Endothelial cell of umbilical vein (primary cell): ENCODE results near the gene NEO1. TPM values are rescaled to one million over a fixed set of nuclear protein-coding genes. Genes with fewer than 3 reads are reported as not detected.

Experiments used
- BruUV-seq: library from RNA; stranded (reverse); fragments of 400-500 nt; replicated peaks from 2 replicates; lab custom pipeline; 2021; lab: Mats Ljungman, UMichigan
- CTCF ChIA-PET: fragments of 300-600, 350-600 bp; sonication (Branson Sonifier 250); formaldehyde crosslinking; loops from one replicate; lab custom pipeline; 2021; ENCODE audit warnings: antibody characterized with exemption, inconsistent platforms; lab: Charles Lee
- POLR2A ChIA-PET: fragments of 300-600, 350-600 bp; sonication (Branson Sonifier 250); formaldehyde crosslinking; loops from one replicate; lab custom pipeline; 2021; ENCODE audit warnings: antibody characterized with exemption, inconsistent platforms; lab: Charles Lee
- DNase-seq: peaks from one replicate; pipeline ENCODE4 v3.0.0-alpha.2; 2011; ENCODE audit warnings: low read depth, low spot score
- FAIRE-seq: peaks from 2 replicates; lab custom pipeline; 2011; peaks lifted over from hg19 to GRCh38; lab: Jason Lieb, UNC
- H2AFZ ChIP-seq: 2 replicates; pipeline ENCODE4 v1.6.0; 2012; ENCODE audit warnings: low read depth, low read length, control low read depth, inconsistent platforms
- H3K27ac ChIP-seq: 2 replicates; pipeline ENCODE4 v1.5.1; 2011; ENCODE audit warnings: low read depth, mild to moderate bottlenecking, control low read depth, low read length, moderate library complexity; ENCODE audit not compliant: insufficient read depth
- H3K27me3 ChIP-seq, 2 experiments: 2 replicates each; pipeline versions ENCODE4 v1.6.0 to v1.6.1; 2011; ENCODE audit warnings: low read length in 2 of 2, mixed read lengths in 1 of 2; ENCODE audit not compliant: control insufficient read depth in 2 of 2, insufficient read depth in 2 of 2
- H3K36me3 ChIP-seq, 2 experiments: 2 replicates in 1 of 2; 3 replicates in 1 of 2; pipeline ENCODE4 v1.5.1; 2011; ENCODE audit warnings: low read length in 2 of 2, mild to moderate bottlenecking in 1 of 2, moderate library complexity in 1 of 2; ENCODE audit not compliant: control insufficient read depth in 2 of 2, insufficient read depth in 2 of 2; ENCODE audit errors: extremely low read depth in 1 of 2
- H3K4me1 ChIP-seq: 3 replicates; pipeline ENCODE4 v1.5.1; 2011; ENCODE audit warnings: mild to moderate bottlenecking, low read length; ENCODE audit not compliant: control insufficient read depth, insufficient read depth; ENCODE audit errors: extremely low read depth
- H3K4me2 ChIP-seq: 2 replicates; pipeline ENCODE4 v1.6.1; 2011; ENCODE audit warnings: low read length, control low read depth, mixed read lengths; ENCODE audit not compliant: insufficient read depth
- H3K4me3 ChIP-seq, 3 experiments: fragments of 200-600 bp in 1 of 3; sonication (generic), shearing (Covaris generic) in 1 of 3; replicated peaks in 1 of 3; 2 replicates each; pipeline ENCODE4 v1.5.1; 2011 to 2016; ENCODE audit warnings: control low read depth in 3 of 3, low read length in 3 of 3, mild to moderate bottlenecking in 2 of 3, inconsistent platforms in 1 of 3, low read depth in 1 of 3, moderate library complexity in 1 of 3; ENCODE audit not compliant: insufficient read depth in 1 of 3
- H3K79me2 ChIP-seq: 2 replicates; pipeline ENCODE4 v1.6.0; 2012; ENCODE audit warnings: low read length, inconsistent platforms; ENCODE audit not compliant: control insufficient read depth, insufficient read depth
- H3K9ac ChIP-seq: replicated peaks from 2 replicates; pipeline ENCODE3; 2011; ENCODE audit warnings: low read length, control low read depth; ENCODE audit not compliant: insufficient read depth; ENCODE audit errors: extremely low read depth
- H3K9me1 ChIP-seq: replicated peaks from 3 replicates; pipeline ENCODE4 v1.6.0; 2011; ENCODE audit warnings: mild to moderate bottlenecking, low read length; ENCODE audit not compliant: control insufficient read depth, insufficient read depth; ENCODE audit errors: extremely low read depth
- H3K9me3 ChIP-seq: replicated peaks from 2 replicates; pipeline ENCODE4 v1.5.1; 2012; ENCODE audit warnings: low read length, inconsistent platforms; ENCODE audit not compliant: control insufficient read depth, insufficient read depth
- H4K20me1 ChIP-seq: replicated peaks from 2 replicates; pipeline ENCODE3; 2011; ENCODE audit warnings: mild to moderate bottlenecking, low read length; ENCODE audit not compliant: control insufficient read depth, insufficient read depth; ENCODE audit errors: extremely low read depth
- EZH2 ChIP-seq: IDR thresholded peaks from 2 replicates; pipeline ENCODE4 v1.6.1; 2012; ENCODE audit warnings: borderline replicate concordance, low read depth, mild to moderate bottlenecking, moderate library complexity, low read length, inconsistent platforms; ENCODE audit not compliant: severe bottlenecking
- FOS ChIP-seq: IDR thresholded peaks from 2 replicates; pipeline ENCODE4 v1.6.1; 2011; ENCODE audit warnings: mild to moderate bottlenecking, low read length, moderate library complexity, borderline replicate concordance; ENCODE audit not compliant: insufficient read depth
- GATA2 ChIP-seq: IDR thresholded peaks from 2 replicates; pipeline ENCODE4 v1.7.0; 2011; ENCODE audit warnings: low read depth, mild to moderate bottlenecking, moderate library complexity, mixed read lengths, low read length; ENCODE audit not compliant: insufficient read length, insufficient read depth
- JUN ChIP-seq: IDR thresholded peaks from 2 replicates; pipeline ENCODE4 v1.6.1; 2011; ENCODE audit warnings: borderline replicate concordance, low read depth; ENCODE audit not compliant: insufficient read length, insufficient read depth
- MYC ChIP-seq: IDR thresholded peaks from one replicate; pipeline ENCODE4 v1.6.1; 2011; ENCODE audit warnings: mild to moderate bottlenecking, low read depth, low read length
- POLR2A ChIP-seq: IDR thresholded peaks from 2 replicates; pipeline ENCODE4 v1.6.1; 2012; ENCODE audit warnings: low read depth, mild to moderate bottlenecking, control low read depth, low read length
- POLR2AphosphoS5 ChIP-seq: IDR thresholded peaks from 2 replicates; pipeline ENCODE4 v1.6.1; 2012; ENCODE audit warnings: low read depth, mild to moderate bottlenecking, control low read depth, low read length, moderate library complexity; ENCODE audit not compliant: insufficient read depth
- dilution Hi-C: fragments of 300-500 bp; cut with MboI; formaldehyde crosslinking; loops from one replicate; pipeline ENCODE4 v1.15.0; 2019; ENCODE audit warnings: low sequenced_read_pairs; ENCODE audit not compliant: extremely low pct_ligation_motif_present
- intact Hi-C: fragments of 100-400 bp; cut with micrococcal nuclease; formaldehyde crosslinking; loops from one replicate; pipeline ENCODE4 v1.10.0; 2022
- polyA plus RNA-seq, 4 experiments: library from polyadenylated mRNA; depleted of rRNA in 3 of 4; stranded (reverse) in 3 of 4; unstranded in 1 of 4; fragments of >200 nt; gene quantifications; 2 replicates each; pipeline versions ENCODE4 v1.2.1 to v1.2.3, GENCODE V29; 2011 to 2012; ENCODE audit warnings: missing spikeins in 1 of 4
- total RNA-seq: library from RNA; stranded (reverse); gene quantifications from 2 replicates; pipeline ENCODE4 v1.2.3, GENCODE V29; 2021
- TF ChIP-seq, protein P1 (sequence below): IDR thresholded peaks from 2 replicates; pipeline ENCODE4 v1.6.1; 2011; ENCODE audit not compliant: insufficient read depth, insufficient read length
- TF ChIP-seq, protein P2 (sequence below), 2 donors: IDR thresholded peaks; 1 replicate in 1 of 2; 2 replicates in 1 of 2; pipeline ENCODE4 v1.5.1; 2011; ENCODE audit warnings: low read length in 2 of 2, mild to moderate bottlenecking in 2 of 2, moderate library complexity in 2 of 2, control low read depth in 1 of 2, inconsistent platforms in 1 of 2, low read depth in 1 of 2; ENCODE audit not compliant: insufficient read depth in 1 of 2; ENCODE audit errors: extremely low read depth in 1 of 2

Gene NEO1
- total and polyA plus RNA-seq, 2 donors (not counting 3 experiments of a cell fraction or from before 2014, with no cell fraction given): 0.12 to 0.35 TPM

DNA sequence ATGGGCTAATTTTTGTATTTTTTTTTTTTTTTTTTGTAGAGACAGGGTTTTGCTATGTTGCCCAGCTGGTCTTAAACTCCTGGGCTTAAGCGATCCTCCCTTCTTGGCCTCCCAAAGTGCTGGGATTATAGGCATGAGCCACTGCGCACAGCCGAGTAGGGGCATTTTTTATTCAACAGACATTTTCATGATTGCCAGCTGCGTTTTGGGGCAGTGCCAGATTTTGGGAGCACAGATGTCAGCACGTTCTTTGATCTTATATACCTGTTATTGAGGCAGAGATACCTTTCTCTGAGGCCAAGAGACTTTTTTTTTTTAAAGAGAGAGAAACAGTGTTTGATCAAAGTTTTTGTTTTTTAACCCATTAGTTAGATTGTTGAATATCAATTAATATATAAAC lies 16.8 kb downstream of the NEO1 start:
- no peak overlapping the region for H2AFZ ChIP-seq
- FAIRE-seq (no peak), DNase-seq (no peak)
- CTCF ChIA-PET: no interaction called here
- H4K20me1 ChIP-seq: no peaks in the 10 kb centered on the region
- no peak overlapping the region for H3K4me3 ChIP-seq
- H3K9ac ChIP-seq: no peak overlapping the region
- no TSS peak for BruUV-seq
- H3K4me1 ChIP-seq: no peaks in the 10 kb centered on the region
- H3K4me2 ChIP-seq: no peak overlapping the region
- dilution Hi-C loops: no loop called here
- H3K27me3 ChIP-seq: peaks cover 49 to 72% of the 10 kb centered on the region in 2 experiments
- intact Hi-C loops: no loop called here
- H3K9me3 ChIP-seq: no peaks in the 10 kb centered on the region
- TF ChIP-seq, protein P1, sequence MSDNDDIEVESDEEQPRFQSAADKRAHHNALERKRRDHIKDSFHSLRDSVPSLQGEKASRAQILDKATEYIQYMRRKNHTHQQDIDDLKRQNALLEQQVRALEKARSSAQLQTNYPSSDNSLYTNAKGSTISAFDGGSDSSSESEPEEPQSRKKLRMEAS: no peak
- TF ChIP-seq POLR2AphosphoS5: no peak
- no peak for TF ChIP-seq EZH2
- TF ChIP-seq FOS: no peak
- no peak for TF ChIP-seq POLR2A
- no peak for TF ChIP-seq JUN
- TF ChIP-seq MYC: no peak
- no peak for TF ChIP-seq GATA2
- TF ChIP-seq, protein P2, sequence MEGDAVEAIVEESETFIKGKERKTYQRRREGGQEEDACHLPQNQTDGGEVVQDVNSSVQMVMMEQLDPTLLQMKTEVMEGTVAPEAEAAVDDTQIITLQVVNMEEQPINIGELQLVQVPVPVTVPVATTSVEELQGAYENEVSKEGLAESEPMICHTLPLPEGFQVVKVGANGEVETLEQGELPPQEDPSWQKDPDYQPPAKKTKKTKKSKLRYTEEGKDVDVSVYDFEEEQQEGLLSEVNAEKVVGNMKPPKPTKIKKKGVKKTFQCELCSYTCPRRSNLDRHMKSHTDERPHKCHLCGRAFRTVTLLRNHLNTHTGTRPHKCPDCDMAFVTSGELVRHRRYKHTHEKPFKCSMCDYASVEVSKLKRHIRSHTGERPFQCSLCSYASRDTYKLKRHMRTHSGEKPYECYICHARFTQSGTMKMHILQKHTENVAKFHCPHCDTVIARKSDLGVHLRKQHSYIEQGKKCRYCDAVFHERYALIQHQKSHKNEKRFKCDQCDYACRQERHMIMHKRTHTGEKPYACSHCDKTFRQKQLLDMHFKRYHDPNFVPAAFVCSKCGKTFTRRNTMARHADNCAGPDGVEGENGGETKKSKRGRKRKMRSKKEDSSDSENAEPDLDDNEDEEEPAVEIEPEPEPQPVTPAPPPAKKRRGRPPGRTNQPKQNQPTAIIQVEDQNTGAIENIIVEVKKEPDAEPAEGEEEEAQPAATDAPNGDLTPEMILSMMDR (IDR thresholded peaks at IDR 0.05; ENCODE audit: extremely low read depth in 1 of 2, insufficient read depth in 1 of 2, low read depth in 1 of 2, low read length in 2 of 2): no peak
- no peak overlapping the region for H3K27ac ChIP-seq
- H3K36me3 ChIP-seq: no peaks in the 10 kb centered on the region
- H3K79me2 ChIP-seq: no peaks in the 10 kb centered on the region
- POLR2A ChIA-PET: no interaction called here
- H3K9me1 ChIP-seq: no peaks in the 10 kb centered on the region
